ENCODE data around the gene MED6.

The MED6 gene

GRCh38 chr14:70618314-70618713 is 17.9 kb upstream of the MED6 start:
- Histone ChIP-seq H3K4me2 (ENCODE audit: low read depth, low read length, poor library complexity, severe bottlenecking) (no peak overlapping the region), H3K4me3 (ENCODE audit: low read length, poor library complexity, severe bottlenecking) (no peak overlapping the region), H3F3A (ENCODE audit: low read depth) (no peaks in the 10 kb centered on the region), H3K9ac (ENCODE audit: low read depth, low read length, poor library complexity, severe bottlenecking) (no peak overlapping the region), H3K4me1 (ENCODE audit: insufficient read depth, low read length, poor library complexity, severe bottlenecking) (no peaks in the 10 kb centered on the region), H3K79me2 (ENCODE audit: insufficient read depth, low read length) (no peaks in the 10 kb centered on the region), H3K9me3 (ENCODE audit: insufficient read depth, low read depth, low read length) (no peaks in the 10 kb centered on the region), H2AFZ (ENCODE audit: low read length) (no peak overlapping the region), H3K9me2 (replicated peaks; ENCODE audit: low read depth, low read length) (no peaks in the 10 kb centered on the region), H3K36me3 (ENCODE audit: insufficient read depth, low read length) (no peaks in the 10 kb centered on the region), H4K20me1 (ENCODE audit: insufficient read depth, low read length, poor library complexity, severe bottlenecking) (no peaks in the 10 kb centered on the region), H3K27me3 (ENCODE audit: insufficient read depth, low read length, poor library complexity, severe bottlenecking) (no peaks in the 10 kb centered on the region)
- TF ChIP-seq CTCF (conservative IDR thresholded peaks at IDR 0.05; ENCODE audit: low read length), result no peak
- no peak for TF ChIP-seq EZH2phosphoT487 (IDR thresholded peaks at IDR 0.05; ENCODE audit: borderline replicate concordance)

GRCh38 chr14:70616646-70617045 is 16.2 kb upstream of the MED6 start:
- no peaks in the 10 kb centered on the region for H3K79me2 ChIP-seq (ENCODE audit: insufficient read depth, low read length)
- H3F3A ChIP-seq (ENCODE audit: low read depth), result no peaks in the 10 kb centered on the region
- H3K4me1 ChIP-seq (ENCODE audit: insufficient read depth, low read length, poor library complexity, severe bottlenecking), result no peaks in the 10 kb centered on the region
- H3K4me2 ChIP-seq (ENCODE audit: low read depth, low read length, poor library complexity, severe bottlenecking), result no peak overlapping the region
- no peaks in the 10 kb centered on the region for H3K9me3 ChIP-seq (ENCODE audit: insufficient read depth, low read depth, low read length)
- no peaks in the 10 kb centered on the region for H3K9me2 ChIP-seq (replicated peaks; ENCODE audit: low read depth, low read length)
- no peaks in the 10 kb centered on the region for H4K20me1 ChIP-seq (ENCODE audit: insufficient read depth, low read length, poor library complexity, severe bottlenecking)
- no peak overlapping the region for H2AFZ ChIP-seq (ENCODE audit: low read length)
- no peak overlapping the region for H3K4me3 ChIP-seq (ENCODE audit: low read length, poor library complexity, severe bottlenecking)
- TF ChIP-seq CTCF (conservative IDR thresholded peaks at IDR 0.05; ENCODE audit: low read length), result no peak
- no peak for TF ChIP-seq EZH2phosphoT487 (IDR thresholded peaks at IDR 0.05; ENCODE audit: borderline replicate concordance)
- H3K27me3 ChIP-seq (ENCODE audit: insufficient read depth, low read length, poor library complexity, severe bottlenecking), result no peaks in the 10 kb centered on the region
- H3K9ac ChIP-seq (ENCODE audit: low read depth, low read length, poor library complexity, severe bottlenecking), result no peak overlapping the region
- no peaks in the 10 kb centered on the region for H3K36me3 ChIP-seq (ENCODE audit: insufficient read depth, low read length)

- Histone ChIP-seq H3K4me1 (ENCODE audit: insufficient read depth, low read length, poor library complexity, severe bottlenecking) (no peaks in the 10 kb centered on the region), H3K27me3 (ENCODE audit: insufficient read depth, low read length, poor library complexity, severe bottlenecking) (no peaks in the 10 kb centered on the region), H3K79me2 (ENCODE audit: insufficient read depth, low read length) (no peaks in the 10 kb centered on the region), H3K9me3 (ENCODE audit: insufficient read depth, low read depth, low read length) (no peaks in the 10 kb centered on the region), H2AFZ (ENCODE audit: low read length) (no peak overlapping the region), H3K4me3 (ENCODE audit: low read length, poor library complexity, severe bottlenecking) (no peak overlapping the region), H3K9me2 (replicated peaks; ENCODE audit: low read depth, low read length) (no peaks in the 10 kb centered on the region), H3K36me3 (ENCODE audit: insufficient read depth, low read length) (no peaks in the 10 kb centered on the region), H3K9ac (ENCODE audit: low read depth, low read length, poor library complexity, severe bottlenecking) (no peak overlapping the region), H3F3A (ENCODE audit: low read depth) (no peaks in the 10 kb centered on the region), H3K4me2 (ENCODE audit: low read depth, low read length, poor library complexity, severe bottlenecking) (no peak overlapping the region), H4K20me1 (ENCODE audit: insufficient read depth, low read length, poor library complexity, severe bottlenecking) (no peaks in the 10 kb centered on the region)
- TF ChIP-seq CTCF (conservative IDR thresholded peaks at IDR 0.05; ENCODE audit: low read length), result no peak
- no peak for TF ChIP-seq EZH2phosphoT487 (IDR thresholded peaks at IDR 0.05; ENCODE audit: borderline replicate concordance)
Observed at GRCh38 chr14:70611216-70611615, 10.8 kb upstream of the MED6 start.
